HG03066 (cell line): ENCODE results near the gene OSM.
"Not testable (repeated sequence)": the region's sequence is repeated elsewhere in the genome, so short reads cannot be mapped to it uniquely, and the experiment has no call there.

Experiments
- ATAC-seq: cut with Tn5 transposase; IDR thresholded peaks from one replicate; pipeline ENCODE4 v1.9.1; 2021; ENCODE audit warnings: low read depth; ENCODE audit not compliant: unreplicated experiment

OSM gene

DNA sequence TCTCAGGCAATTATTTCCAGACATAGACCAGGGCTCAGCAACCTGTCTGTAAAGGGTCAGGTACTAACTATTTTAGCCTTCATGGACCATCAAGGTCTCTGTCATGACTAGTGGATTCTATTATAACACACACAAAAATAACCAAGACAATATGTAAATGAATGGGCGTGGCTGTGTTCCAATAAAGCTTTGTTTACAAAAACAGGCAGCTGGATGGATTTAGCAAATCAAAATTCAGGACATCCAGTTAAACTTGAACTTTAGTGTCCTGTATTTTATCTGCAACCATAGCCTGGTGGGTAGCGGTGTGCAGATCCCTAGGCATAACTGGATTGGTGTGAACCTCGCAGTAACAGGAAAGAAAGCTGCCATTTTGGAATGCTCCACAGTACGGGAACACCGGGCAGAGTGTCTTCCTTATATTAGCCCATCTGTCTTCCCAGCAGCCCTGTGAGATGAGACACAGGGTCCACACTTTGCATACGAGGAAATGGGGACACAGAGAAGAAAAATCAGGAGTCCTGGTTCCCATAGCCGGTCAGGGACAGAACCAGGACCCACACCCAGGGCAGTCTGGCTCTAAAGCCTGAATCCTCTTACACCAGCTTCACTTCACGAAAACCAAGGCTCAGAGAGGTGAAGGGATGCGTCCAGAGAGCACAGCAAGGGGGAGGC is 35.7 kb downstream of the OSM start:
- ATAC-seq: no peak

DNA sequence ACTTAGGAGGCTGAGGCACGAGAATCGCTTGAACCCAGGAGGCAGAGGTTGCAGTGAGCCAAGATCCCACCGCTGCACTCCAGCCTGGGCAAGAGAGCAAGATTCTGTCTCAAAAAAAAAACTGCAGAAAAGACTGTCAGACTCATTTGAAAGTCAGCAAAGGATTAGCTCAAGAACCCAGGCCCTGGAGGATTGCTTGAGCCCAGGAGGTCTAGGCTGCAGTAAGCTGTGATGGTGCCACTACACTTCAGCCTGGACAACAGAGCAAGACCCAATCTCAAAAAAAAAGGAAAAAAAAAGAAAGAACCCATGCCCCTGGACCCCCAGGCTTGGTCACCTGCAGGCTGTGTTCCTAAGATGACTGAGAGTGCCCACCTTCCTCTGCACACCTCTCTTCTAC is 36.3 kb downstream of the OSM start:
- ATAC-seq: no peak

DNA sequence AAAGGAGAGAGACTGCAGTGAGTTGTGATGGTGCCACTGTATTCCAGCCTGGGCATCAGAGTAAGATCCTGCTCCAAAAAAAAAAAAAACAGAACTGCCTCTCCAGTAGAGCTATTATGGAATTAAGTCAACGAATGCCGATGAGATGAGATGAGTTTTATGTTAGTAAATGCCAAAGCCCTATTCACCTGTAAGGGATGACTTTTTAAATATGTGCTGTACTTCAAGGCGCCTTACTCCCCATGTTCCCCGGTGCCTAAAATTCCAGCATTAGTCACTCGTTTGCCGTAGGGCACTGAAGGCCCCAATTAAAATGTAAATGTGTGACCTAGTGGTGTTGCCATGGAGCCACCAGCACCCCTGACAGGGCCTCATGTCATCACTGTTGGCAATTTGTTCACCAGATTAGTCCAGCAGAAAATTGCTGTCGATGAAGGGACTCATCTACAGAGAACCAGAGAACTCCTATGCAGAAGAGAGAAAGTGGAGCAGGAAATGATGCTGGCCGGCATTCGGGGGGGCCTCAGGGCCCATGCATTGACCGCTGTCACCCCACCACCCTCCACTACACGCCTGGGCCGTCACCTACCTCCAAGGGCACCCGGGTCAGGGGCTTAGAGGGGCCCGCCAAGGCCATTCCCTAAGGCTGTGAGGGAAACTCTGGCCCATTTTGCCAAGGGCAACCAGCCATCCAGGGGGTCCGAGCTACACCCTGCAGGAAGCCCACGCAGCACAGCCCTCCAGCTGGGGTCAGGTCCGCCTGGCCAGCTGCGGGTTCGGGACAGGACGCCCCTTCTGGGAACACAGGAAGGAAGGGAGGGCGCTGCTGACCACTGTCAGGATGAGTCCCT is 37.9 kb downstream of the OSM start:
- ATAC-seq: no peak

DNA sequence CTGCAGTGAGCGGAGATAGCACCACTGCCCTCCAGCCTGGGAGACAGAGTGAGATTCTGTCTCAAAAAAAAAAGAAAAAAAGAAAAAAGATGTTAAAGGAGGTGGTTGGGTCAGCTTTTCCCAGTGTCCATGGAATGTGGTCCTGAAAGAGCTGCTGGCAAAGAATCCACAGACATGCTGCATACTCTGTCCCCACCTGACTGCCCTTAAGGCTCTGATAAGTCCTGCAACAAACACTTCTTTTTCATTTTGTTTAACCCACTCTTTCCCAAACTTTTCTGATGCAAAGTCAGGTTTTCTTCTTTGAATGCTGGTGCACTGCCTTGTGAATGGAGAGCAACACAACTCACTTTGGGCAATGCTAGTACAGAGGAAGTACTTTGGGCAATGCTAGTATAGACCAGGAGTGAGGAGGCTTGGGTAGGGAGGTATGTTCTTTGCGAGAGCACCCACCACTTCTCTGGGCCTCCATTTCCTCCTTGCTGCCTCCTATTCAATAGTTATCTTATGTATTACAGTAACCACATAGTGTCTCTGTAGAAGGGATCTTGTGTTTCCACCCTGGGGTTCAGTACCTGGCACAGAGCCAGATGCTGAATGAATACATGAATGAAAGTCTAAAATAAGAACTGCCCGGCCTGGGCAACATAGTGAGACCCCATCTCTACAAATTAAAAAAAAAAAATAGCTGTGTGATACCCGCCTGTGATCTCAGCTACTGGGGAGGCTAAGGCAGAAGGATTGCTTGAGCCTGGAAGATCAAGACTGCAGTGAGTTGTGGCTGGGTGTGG is 39.0 kb downstream of the OSM start:
- no peak for ATAC-seq

DNA sequence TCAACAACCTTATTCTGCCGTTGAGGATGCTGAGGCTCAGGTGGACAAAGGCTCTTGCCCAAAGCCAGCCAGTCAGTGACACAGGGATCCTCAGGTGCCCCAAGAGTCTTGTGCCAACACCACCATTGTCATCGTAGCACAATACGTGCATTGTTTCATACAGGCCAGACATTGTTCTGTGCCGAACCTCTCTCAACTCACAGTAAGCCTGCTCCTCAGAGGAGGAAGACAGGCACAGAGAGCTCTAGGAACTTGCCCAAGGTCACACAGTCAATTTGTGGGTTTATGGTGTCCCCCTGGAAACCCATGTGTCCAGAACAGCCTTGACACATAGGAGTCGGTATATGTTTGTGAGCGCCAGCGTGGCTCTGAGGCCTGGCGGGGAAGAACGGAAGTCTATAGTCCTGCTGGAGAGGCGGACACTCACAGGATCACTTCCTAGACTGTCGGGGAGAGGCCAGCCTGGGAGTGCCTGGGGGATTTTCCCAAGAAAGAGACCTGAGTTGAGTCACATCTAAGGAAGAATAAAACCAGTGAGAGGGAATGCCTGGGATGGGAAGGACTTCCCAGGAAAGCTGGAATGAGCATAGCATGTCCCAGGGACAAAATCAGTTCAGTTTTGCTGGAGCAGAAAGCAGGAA is 40.3 kb downstream of the OSM start:
- no peak for ATAC-seq

DNA sequence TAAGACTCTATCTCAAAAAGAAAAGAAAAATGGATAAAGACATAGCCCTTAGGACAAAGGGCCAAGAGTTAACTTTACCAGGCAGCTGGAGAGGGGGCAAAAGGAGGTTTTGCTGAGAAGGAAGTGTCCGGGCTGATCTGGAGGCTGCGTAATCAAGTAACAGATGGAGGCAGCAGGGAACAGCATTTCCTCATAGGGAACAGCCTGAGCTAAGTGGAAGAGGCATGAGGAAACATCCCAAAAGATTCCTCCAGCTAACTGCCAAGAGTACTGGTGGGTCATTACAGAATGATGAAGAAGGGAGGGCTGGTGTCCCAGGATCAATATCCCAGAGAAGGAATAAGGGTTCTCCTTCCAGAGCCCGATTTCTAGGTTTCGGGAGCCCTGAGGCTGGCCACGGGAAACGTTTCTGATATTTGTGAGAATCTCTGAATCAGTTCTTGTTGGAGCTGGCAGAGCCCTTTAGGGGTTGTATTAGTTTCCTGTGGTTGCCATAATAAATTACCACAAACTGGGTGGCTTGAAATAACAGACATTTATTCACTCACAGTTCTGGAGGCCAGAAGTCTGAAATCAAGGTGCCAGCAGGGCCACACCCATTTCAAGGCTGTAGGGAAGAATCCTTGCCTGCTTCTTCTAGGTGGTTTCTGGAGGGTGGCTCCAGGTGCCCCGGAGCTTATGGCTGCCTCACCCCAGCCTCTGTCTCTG is 41.3 kb downstream of the OSM start:
- no peak for ATAC-seq

DNA sequence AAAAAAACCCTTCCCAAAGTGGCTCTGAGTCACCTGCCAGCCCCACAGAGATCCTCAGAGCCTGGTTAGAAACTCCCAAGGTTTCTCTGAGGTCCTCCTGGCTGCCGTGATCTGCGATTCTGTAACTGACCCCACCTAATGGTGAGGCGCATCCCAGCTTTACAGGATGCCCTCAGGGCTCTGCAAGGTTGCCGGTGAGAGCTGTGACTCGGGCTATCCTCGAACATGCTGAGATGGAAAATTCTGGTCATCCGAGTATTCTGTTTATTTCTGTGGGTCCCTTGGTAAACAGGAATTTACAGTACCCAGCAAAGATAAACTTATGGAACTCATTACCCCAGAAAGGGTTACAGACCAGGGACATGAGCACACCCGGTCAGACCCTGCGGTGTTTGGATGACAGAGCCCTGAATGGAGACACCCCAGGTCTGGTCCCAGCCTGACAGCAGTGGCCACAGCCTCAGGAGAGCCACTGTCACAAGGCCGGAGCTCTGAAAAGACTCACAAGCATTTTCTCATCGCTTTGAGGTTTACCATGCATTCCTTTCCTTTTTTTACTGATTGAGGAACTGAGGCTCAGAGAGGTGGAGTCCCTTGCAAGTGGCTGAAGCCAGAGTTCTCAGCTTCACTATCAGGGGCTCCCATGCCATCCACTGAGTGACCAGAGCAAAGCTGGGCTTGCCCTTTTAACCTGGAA is 42.3 kb downstream of the OSM start:
- ATAC-seq: no peak

DNA sequence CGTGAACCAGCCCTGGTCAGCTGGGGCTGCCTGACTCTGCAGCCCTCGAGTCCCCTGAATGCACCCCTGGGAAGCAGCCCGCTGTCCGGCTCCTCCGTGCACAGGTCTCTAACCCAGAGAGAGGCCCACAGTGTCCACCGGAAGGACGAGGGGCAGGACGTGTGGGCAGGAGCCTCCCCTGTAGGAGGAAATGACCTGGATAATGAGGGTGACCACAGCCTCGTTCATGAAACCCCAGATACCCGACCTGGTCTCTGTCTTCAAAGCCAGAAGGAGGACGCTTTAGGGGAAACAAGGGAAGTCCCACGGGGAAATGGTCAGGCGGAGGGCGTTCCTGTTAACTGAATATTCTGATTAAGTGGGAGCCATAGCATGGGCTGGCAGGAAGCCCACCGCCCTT is 43.3 kb downstream of the OSM start:
- ATAC-seq: no peak

DNA sequence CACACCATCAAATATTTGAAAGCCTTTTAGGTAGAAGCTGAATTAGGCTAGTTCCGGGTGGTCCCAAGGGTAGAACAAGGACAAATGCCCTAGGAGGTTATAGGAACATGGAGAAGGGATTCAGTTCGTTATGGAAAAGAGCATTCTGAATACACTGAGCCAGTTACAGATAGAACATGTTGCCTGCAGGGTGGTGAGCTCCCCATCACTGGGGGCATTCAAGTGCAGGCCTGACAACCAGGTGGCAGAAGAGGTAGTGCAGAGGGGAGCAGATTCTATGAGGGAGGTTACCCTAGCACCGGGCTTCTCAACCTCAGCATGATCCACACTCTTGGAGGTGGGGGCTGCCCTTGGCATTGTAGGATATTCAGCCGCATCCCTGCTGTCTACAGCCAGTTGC is 44.3 kb downstream of the OSM start:
- no peak for ATAC-seq

DNA sequence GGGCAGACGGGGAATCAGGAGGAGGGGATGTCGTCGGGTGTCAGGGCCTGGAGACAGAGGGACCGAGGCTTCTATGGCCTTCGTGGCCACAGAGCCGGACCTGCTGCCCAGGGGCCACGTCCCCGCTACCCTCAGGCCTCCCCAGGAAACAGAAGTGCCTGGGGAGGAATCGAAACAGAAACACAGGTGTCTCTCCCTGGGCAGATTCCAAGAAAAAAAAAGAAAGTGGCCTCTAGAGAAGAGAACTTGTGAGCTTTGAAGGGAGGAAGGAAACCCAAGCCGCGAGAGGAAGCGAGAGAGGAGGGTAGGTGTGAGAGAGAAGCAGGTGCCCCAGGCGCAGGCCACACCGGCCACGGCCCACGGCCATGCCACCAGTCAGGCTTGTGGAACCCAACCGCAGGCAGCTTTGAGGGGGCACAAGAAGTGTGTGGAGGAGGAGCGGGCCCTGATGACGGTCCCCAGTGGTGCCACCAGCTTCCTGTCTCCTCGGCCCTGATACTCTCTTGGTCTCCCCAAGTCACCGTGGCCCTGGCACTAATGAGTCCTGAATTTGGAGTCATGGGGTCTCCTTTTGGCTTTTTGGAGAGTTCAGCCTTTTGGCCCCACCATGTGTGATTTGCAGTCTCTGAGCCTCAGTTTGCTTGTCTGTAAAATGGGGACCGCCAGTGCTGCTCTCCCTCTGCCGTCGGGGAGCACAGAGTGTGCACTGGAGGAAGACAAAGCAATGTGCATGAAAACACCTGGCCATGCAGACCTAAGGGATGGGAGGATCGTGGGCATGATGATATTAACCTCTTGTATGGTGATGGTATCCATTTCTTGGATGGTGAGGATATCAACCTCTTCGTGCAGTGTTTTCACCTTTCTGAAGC is 45.3 kb downstream of the OSM start:
- ATAC-seq: no peak

DNA sequence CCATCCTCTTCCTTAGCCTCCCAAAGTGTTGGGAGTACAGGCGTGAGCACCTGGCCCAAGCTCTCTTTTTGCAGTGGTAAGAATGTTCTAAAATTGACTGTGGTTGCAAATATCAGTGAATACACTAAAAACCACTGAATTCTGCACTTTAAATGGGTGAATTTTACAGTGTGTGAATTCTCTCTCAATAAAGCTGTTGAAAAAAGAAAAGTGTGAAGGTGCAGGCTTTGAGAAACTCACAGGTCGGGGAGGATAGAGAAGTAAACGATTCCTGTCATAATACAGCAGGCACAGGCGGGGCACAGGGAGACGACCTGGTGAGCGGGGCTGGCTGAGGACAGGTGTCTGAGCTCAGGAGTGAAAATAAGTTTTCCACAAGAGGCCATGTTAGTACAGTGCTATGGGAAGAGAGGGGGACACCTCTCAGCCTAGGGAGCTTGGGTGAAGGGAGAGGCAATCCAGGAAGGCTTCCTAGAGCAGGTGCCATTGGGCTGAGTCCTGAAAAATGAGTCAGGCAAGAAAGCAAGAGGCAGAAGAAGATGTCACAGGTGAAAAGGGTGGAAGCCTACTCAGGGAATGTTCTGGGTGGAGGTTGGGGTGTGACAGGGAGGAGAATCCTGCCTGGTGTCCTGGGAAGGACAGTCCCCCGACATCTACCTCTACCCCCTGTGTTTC is 46.2 kb downstream of the OSM start:
- no peak for ATAC-seq

DNA sequence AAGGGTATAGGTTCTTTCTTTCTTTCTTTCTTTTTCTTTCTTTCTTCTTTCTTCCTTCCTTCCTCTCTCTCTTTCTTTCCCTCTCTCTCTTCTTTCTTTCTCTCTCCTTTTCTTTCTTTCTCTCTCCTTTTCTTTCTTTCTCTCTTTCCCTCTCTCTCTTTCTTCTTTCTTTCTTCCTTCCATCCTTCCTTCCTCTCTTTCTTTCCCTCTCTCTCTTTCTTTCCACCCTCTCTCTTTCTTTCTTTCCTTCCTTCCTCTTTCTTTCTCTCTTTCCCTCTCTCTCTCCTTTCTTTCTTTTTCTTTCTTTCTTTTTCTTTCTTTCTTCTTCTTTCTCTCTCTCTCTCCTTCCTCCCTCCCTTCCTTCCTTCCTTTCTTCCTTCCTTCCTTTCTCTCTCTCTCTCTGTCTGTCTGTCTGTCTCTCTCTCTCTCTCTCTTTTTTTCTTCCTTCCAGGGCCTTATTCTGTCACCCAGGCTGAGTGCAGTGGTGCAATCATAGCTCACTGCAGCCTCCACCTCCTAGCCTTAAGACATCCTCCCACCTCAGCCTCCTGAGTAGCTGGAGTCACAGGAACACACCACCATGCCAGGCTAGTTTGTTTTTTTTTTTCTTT is 46.9 kb downstream of the OSM start:
- ATAC-seq: no peak

DNA sequence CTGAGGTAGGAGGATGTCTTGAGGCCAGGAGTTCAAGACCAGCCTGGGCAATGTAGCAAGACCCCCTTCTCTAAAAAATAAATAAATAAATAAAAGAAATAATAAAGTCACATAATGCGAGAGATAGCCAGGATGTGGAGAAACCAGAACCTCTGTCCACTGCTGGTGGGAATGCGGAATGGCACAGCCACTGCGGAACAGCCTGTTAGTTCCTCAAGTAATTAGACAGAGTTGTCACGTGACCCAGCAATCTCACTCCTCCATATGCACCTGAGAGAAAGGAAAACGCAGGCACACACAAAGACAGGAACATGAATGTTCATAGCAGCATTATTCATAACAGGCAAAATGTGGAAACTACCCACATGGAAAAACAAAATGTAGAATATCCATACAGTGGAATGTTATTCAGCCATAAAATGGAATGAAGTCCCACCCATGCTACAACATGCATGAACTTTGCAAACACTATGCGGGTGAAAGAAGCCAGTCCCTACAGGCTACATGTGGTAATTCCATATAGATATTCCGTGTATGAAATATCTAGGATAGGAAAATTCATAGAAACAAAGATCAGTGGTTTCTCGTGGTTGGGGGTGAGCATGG is 47.5 kb downstream of the OSM start:
- ATAC-seq: no peak

DNA sequence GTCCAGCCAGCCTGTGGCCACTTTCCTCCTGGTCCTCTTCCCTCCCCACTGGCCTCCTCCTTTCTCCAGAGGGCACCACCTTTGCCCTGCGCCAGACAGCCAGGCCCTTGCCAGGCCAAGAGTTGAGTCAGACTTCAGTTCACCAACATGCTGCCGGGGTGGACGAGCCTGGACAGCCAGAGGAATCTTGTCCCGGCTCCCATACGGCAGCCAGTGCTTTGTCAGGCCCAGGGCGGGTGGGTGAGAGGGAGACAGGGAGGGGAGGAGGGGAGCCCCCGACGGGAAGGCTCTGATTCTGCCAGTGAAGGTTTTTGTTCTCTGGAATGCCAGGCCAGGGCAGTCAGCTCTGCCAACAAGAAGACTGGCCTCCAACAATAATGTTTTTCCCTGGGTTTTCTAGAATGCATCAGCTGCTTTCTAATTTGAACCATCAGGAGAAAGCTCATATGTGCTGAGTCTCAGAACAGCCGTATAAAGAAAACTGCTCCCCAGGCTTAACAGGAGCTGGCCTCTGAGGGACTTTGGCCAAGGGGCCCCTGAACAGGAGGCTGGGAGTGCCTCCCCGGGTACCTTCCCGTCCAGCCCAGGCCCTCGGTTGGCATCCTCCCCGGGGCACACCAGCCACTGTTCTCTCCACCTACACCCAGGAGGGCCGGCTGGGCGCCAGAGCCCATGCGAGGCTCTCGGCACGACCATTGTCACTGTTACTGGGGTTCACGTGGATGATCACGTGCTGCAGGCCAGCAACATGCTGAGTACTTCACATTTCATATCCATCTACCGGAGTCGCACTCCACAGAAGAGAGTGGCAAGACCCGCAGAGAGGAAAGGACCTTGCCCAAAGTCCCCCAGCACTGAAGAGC is 48.7 kb downstream of the OSM start:
- no peak for ATAC-seq

DNA sequence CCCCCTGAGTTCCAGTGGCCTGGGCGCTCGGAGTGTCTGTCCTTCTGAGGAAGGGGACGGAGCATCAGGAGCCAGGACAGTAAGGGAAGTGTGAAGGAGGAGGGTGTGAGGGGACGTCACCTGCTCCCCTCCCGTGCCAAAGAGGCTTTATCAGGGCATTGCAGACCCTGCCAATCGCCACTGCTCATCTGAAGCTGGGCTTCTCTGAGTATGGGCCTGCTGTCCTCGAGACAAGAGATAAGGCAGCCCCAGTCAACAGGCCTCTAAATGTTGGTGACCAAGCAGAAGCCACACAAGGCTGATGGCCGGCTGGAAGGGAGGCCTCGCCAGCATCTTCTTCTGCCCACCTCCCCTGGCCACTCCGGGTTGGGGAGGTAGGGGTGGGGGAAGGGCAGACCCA is 49.9 kb downstream of the OSM start:
- no peak for ATAC-seq

DNA sequence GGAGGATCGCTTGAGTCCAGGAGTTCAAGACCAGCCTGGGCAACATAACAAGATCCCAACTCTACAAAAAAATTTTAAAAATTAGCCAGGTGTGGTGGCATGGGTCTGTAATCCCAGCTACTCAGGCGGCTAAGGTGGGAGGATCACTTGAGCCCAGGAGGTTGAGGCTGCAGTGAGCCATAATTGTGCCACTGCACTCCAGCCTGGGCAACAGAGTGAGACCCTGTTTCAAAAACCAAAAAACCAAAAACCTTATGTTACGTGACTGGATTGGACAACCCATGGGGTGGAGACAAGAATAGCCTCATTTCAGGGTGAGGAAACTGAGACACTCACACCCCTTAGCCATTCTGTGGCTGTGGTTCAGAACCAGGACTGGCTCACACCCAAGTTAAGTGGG is 50.4 kb downstream of the OSM start:
- not testable (repeated sequence) for ATAC-seq
